Activated CD4-positive, alpha-beta T cell treated with anti-CD3 and anti-CD28 coated beads, Interleukin-10, Interleukin-2, amounts not matched to agents 100 ng/mL and 50 ng/mL, durations not matched to agents 16 hours and 8 hours (primary cell): ENCODE results near the gene PLEKHB2.
"Not testable (repeated sequence)": the region's sequence is repeated elsewhere in the genome, so short reads cannot be mapped to it uniquely, and the experiment has no call there.

ENCODE experiments used
- DNase-seq: peaks from one replicate; pipeline ENCODE4 v3.0.0-alpha.2; 2020

PLEKHB2 gene, protein sequence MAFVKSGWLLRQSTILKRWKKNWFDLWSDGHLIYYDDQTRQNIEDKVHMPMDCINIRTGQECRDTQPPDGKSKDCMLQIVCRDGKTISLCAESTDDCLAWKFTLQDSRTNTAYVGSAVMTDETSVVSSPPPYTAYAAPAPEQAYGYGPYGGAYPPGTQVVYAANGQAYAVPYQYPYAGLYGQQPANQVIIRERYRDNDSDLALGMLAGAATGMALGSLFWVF

DNA sequence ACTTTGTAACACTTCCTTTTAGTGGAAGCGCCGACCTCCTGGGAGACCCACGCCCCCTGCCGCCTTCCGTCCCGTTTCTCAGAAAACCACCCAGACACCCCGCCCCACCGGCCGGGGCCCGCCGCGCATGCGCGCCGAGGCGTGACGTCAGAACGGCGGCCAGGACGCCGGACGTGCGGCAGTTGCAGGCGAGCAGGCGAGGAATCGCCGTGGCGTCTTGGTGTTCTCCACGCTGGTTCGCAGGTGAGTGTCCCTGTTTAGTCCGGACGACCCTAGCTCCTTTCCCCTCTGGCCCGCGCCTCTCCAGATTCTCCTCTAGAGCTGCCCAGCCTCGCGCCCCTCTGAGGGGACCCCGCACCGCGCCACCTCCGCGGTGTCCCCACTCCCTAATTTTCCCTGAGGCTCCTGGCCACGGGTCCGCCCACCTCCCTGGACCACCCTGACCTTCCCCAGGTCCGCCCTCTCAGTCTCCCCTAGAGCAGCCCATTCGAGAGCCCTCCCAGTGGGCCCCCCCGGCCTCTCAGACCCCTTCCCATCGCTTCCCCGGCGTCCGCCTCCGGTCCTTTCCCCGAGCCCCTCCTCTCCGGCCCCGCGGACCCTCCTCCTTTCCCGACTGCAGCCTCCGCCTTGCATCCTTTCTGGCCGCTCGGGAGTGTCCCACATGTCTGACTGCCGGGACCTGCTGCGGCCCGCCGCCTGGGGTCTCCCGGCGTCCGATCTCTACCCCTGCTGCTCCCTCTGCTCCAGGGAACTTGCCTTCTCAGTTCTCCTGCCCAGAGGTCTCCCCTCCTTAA is at the start of gene PLEKHB2:
Gene PLEKHB2 (plus strand): TSS at position 181 of the 794 bp plus-strand sequence. CDS start 15,606 bp downstream, outside the sequence.
- DNase-seq = peak; percentile 97

DNA sequence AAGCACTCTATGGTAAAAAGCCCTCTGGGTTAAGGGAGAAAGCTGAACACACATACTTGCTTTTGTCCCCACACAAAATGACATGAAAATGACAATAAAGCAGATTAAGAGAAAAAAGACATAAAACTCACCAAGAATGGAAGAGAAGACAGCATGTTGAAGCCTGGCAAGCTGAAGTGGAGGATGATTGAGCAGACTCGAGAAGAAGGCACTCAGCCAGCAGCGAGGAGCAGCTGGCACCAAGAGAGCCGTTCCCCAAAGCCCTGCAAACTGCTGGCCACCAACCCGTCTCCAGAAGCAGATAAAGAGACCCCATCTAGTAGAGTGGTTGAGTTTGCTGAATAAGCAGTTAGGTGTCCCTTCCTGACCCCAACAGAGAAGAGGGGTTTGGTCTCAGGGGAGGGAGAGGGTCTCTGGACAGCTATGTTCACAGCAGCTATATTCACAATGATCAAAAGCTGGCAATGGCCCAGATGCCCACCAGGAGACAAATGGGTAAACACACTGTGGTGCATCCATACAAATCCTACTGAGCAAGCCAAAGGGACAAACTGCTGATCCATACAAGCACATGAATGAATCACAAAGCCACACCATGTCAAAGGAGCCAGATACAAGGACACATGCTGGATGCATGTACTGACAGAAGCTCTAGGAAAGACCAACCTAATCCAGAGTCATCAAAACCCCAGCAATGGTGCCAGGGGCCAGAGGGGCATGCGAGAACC is 48.8 kb upstream of the PLEKHB2 start:
- DNase-seq = no peak

DNA sequence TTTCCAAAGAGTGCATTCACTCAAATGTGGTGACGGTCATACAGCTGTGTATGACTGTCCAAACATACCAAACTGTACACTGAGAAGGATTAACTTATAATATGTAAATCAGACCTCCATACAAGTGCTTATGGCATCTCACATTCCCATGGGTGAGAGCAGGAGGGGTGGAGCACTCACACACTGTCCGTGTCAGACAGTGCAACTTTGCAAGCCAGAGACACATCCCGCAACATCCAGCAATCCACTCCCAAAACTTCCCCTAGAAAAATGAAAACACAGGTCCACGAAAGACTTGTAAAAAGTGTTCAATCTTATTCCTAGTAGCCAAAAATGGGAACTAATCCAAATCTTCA is 48.2 kb upstream of the PLEKHB2 start:
- DNase-seq = no peak

DNA sequence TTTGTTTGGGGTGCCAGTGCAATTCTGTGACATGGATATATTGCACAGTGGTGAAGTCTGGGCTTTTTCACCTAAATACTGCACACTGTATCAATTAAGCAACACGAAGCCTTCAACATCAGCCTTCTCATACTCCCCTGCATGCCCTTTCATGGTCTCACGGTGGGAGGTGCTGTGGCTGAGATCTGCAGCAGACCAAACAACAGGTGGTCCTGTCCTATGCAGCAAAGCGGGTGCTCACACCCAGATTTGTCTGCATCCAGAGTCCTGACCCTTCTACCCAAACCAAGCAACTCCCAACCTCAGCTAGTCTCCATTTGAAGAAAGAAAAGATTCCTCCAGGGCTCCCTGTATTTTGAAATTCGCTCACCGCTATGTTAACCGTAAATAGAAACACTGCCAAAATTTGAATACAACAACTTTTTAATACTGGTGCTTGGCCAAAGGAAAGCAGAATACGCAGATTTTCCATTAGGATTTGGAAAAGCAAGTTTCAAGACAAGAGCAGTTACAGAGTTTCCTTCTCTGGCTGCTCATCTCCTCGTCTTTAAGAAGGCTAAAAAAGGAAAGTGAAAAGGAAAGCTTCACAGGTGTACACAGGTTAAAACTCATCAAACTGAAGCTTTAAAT is 46.8 kb upstream of the PLEKHB2 start:
- DNase-seq = no peak

DNA sequence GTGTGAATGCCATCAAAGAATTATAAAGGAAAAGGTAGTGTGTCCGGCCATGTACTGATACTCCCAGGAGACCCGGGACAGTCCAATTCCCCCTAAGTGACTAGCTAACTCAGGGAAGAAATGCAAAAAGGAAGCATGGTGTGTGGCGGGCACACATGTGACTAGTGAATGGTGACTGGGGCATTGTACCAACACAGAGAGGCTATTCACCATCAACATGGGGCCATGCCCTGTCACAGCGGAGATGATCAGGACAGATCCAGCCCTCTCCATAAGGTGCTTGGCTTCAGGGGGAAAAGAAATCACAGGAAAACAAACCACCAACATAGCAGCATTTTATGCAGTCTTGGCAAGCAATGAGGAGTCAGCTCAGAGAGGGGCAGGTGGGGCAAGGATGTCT is 46.2 kb upstream of the PLEKHB2 start:
- DNase-seq = no peak

DNA sequence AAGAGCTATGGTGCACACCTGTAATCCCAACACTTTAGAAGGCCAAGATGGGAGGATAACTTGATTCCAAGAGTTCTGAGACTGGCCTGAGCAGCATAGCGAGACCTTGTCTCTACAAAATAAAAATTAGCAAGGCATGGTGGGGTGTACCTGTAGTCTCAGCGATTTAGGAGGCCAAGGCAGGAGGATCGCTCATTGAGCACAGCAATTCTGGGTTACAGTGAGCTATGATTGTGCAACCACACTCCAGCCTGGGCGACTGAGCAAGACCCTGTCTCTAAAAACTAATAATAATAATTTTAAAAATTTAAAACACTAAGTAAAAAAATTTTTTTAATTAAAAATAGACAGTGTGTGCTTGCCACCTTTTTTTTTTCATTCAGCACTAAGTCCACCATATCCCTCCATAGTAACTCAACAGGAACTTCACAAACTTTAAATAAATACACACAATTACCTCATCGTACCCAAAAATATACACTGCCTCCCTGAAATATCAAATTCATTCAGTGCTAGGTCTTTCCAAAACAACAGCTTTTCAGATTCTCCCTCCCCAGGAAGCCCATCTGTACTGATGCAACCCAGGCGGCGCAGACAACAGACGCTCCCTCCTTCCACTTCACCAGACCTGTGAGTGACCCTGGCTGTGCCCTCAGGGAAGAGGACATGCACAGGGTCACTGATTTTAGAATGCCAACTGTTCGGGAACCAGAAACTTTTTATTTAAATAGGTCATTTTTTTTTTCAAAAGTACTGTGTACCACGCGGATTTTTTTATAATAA is 41.4 kb upstream of the PLEKHB2 start:
- no peak for DNase-seq

DNA sequence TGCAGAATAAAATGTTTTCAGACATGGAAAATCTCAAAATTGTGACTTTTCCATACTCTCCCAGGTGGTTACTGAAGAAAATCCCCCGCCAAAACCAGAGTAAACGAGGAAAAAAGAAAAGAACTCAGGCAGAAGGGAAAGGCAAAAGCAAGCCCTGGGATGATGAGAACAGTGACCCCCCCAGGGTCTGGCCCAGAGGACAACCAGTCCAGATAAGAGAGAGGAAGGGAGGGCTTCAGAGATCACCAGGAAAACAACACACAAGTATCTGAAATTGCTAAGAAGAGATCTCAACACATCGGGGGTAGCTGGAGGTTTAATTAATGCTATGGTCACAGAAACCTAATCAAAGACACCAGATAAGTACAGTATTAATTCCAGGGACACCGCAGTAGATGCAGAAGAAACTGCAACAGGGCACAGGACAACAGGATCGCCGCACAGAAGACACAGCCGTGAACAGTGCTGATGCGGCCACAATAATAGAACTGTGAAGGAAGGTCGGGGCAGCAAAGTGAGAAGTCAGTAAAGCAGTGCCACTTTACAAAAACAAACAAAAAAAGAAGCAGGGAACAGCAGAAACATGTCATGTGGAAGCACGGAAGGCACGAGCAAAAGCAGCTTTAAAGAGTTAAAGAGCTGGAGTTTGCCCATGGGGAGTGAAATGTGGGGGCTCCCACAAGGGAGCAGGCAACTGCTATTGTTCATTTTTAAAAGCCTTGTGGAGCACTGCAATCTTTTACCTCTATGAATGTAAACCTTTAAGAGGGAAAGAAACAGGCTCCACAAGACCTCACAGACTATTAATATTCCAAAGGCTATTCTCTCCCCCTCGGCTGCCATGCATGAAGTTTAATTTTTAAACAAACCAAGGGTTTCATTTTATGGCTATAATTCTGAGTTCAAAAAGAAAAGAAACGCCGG is 40.3 kb upstream of the PLEKHB2 start:
- DNase-seq = no peak

DNA sequence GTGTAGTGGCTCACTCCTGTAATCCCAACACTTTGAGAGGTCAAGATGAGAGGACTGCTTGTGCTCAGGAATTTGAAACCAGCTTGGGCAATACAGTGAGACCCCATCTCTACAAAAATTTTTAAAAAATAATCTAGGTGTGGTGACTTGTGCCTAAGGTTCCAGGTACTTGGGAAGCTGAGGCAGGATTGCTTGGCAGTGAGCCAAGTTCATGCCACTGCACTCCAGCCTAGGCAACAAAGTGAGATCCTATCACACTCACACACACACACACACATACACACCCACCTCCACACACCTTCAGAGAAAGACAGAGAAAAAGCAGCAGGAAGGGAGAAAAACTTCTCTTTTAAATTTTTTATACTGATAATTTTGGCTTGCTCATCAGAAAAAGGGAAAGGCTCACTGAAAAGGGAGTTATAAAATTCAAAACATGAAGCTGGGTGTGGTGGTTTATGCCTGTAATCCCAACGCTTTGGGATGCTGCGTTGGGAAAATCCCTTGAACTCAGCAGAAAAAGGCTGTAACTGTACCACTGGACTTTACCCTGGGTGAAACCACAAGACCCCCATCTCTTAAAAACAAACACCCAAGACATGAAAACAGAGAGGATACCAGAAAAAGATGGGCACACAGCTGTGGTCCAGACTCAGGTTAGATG is 37.5 kb upstream of the PLEKHB2 start:
- no peak for DNase-seq

DNA sequence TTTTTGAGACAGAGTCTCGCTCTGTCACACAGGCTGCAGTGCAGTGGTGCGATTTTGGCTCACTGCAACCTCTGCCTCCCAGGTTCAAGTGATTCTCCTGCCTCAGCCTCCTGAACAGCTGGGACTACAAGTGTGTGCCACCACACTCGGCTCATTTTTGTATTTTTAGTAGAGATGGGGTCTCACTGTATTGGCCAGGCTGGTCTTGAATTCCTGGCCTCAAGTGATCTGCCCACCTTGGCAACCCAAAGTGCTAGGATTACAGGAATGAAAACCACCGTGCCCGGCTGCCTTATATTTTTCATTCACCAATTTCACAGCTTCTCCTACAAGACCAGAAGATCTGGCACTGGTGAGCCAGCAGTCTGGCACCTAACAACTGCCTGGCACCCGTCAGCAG is 37.0 kb upstream of the PLEKHB2 start:
- not testable (repeated sequence) for DNase-seq

DNA sequence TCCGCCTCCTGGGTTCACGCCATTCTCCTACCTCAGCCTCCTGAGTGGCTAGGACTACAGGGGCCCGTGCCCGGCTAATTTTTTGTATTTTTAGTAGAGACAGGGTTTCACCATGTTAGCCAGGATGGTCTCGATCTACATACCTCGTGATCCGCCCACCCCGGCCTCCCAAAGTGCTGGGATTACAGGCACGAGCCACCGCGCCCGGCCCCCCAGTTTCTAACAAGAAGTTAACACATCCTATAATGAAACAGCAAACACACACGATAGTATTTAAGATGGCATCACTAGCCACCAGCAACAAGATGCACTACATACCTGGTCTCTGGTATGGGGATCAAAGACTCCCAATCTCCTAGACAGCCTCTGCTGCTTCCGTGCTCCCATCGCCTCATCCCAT is 29.6 kb upstream of the PLEKHB2 start:
- not testable (repeated sequence) for DNase-seq

DNA sequence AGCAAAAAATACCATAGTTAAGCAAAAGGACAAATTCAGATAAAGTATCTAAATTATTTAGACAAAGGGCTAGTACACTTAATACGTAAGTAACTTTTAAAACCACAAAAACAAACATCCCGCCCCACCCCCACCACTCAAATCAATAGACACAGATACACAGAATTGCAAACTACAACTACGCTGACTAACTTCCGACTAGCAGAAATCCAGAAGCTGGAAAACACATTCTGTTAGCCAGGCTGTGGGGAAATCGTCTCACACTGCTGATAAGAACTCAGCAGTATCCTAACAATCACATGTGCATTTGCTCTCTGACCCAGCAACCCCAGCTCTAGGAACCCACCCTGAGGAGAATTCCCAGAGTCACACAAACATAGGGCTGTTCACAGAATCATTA is 28.4 kb upstream of the PLEKHB2 start:
- DNase-seq = no peak

DNA sequence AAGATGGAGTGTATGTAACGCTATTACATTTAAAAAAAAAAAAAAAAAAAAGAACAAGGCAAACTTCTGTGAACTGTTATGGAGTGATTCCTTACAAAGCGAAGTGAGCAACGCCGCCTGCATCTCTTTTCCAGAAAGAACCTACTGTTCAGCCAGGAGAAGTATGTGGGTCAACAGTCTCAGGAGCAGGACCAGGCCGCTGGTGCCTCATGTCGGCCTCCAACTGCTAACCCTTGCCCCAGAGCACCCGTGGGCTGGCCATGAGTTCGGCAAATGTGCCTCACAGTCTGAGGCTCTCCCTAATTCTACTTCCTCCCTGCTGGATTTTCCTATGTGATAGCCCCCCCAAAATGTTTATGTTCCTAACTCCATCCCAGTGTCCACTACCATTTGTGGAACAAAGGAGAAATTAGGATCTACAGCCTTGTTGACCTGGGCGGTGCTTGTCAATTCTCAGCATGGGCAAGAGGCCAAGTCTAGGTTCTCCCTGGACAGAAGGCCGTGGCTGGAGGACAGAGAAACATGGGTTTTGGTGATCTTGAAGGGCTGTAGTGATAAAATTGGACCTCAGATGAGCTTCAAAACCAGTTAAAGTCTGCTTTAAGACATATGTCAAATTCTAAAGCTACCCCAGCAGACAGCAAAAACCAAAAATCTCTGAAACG is 27.8 kb upstream of the PLEKHB2 start:
- no peak for DNase-seq

DNA sequence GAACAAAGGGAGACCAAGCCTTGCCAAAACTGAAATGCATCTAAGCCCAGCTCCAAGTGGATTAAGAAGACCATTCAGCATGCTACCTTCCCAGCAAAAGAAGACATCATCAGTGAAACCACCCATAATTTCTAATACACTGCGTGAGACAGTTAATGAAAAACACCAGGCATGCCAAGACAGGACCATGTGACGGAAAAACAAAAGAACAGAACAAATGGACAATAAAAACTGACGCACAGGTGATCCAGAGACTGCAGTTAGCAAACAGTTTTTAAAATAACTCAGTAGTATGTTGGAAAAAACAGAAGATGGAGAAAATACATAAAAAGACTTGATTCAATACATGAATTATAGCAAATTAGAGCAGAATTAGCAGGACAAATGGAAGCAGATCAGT is 27.2 kb upstream of the PLEKHB2 start:
- DNase-seq = no peak

DNA sequence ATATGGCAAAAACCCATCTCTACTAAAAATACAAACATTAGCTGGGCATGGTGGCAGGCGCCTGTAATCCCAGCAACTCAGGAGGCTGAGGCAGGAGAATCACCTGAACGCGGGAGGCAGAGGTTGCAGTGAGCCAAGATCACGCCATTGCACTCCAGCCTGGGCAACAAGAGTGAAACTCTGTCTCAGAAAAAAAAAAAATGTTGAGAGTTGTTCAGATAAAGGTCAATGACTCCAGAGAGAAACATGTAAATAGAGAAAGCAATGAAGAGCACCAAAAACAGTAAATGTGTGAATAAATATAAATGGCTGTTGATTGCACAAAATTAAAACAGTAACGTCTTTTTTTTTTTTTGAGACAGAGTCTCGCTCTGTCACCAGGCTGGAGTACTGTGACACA is 25.2 kb upstream of the PLEKHB2 start:
- not testable (repeated sequence) for DNase-seq

DNA sequence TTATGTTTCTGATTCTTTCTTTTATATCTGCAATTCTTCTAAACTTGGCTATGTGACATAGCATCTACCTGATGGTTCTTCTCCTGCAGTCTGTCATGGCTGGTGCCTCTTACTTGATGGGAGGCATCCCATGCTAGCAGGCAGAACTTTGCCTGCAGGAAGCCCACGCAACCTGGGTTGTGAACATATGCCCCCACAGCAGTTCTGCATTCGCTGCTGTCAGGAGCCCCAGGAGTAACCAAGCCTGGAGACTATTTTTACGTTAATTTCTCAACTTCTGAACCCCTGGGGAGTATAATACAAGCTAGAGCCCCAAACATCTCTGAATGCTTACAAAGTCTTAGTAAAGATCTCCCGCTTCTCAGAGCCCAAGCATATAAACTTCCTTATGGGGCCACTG is 23.9 kb upstream of the PLEKHB2 start:
- DNase-seq = no peak

DNA sequence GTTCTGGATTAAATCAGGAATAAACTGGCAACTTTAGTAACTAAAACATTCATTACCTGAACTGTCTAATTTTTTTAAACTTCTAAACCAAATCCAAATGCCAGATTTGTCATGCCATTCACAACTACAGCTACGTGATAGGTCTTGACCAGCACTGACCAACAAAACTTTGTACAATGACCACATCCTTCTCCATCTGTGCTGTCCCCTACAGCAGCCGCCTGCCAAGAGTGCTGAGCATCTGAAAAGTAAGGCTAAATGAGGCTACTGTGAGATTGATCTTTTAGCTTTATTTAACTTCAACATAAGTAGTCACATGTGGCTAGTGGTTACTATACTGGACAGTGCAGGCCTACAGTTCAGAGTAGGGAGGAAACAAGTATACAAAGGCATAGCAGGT is 19.5 kb upstream of the PLEKHB2 start:
- no peak for DNase-seq

DNA sequence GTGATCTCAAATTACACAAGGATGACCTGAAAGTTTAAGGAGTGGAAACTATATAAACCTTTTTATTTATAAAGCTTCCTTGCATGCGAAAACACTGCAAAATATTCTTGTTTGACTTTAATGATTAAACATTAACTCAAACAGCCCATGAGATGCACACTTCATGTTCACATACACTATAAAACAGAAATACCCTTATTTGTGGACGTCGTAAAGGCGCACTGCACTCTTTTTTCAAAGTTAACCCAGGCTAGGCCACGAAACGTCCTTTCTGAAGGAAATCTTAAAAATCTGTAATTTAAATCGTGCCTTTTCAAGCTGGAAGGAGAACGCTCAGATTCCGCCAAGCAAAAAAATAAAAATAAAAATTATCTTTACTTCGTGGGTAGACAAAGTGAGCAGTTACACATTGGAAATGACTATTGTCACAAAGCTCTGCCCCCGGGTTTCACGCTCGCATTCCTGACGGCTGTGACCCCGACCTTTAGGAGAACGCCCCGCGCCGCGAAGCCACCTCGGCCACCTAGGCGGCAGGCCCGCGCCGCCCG is 12.6 kb upstream of the PLEKHB2 start:
- DNase-seq = no peak

DNA sequence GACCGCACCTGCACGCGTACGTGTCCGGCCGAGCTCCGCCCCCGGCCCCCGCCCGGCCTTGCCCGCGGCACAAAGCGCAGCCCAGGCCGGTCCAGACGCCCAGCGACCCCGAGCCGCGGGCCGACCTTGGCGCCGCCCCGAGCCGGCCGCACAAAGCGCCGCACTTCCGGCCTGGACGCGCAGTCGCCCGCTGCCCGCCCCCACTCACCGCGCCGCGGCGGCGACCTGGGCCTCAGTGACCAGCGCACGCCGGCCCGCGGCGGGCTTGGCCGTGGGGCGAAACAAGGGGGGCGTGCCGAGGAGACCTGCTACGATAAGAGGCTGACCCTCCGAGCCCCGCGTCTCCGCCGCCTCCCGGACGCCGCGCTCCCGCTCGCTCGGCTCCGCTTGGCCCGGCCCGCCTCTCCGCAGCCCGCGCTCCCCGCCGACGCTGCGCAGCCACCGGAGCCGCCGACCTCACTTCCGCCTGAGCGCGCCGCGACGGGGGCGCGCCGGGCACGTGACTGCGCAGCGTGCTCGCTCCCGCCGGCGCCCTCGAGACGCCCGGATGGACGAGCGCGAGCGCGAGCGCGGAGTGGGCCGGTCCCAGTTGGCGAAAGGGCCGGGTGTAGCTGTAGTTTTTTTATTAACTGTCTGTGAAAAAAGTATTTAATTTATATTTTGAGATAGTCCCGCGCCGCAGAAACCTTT is 12.0 kb upstream of the PLEKHB2 start, which contains the start of gene FAM168B:
Gene FAM168B (minus strand): TSS at position 455 of the 690 bp plus-strand sequence. CDS start 10,814 bp downstream, outside the sequence.
- DNase-seq = peak; percentile 93
